T-helper 1 cell (primary cell): ENCODE data around the gene EBF3.

Experiments used
- DNase-seq, 5 donors: peaks; one replicate each; pipeline ENCODE4 v3.0.0-alpha.2; 2012 to 2020

Gene EBF3

DNA sequence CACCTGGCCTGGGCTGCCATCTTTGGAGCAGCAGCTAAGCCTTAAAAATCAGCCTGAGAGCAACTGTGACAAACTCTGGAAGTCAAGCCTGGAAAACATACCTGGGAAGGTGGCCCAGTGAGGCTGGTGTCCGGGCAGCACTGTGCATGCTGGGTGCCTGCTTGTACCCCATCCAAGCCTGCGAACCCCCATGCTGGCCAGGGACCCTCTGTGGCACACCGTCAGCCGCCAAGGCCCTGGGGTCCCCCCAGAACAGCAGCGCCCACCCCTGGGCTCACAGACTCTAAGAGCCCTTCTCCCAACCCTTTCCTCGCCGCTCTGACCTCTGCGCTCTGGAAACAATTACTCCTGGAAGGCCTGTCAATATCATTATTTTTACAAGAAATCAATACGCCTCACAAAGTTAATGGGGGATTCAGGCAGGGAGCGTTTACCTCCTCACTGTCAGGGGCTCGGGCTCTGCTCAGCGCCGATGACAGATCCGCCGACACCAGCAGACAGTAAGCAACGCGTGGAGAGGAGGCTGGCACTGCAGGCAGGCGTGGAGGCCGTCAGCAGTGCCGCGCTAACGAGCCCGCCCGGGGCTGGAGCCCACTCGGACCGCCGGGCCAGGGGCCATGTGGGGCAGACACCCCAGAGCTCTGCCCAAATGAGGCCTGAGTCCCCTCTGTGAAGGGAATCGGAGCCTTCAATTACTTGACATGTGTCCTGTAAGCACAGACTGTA lies 54.4 kb downstream of the EBF3 start:
- no peak for DNase-seq

DNA sequence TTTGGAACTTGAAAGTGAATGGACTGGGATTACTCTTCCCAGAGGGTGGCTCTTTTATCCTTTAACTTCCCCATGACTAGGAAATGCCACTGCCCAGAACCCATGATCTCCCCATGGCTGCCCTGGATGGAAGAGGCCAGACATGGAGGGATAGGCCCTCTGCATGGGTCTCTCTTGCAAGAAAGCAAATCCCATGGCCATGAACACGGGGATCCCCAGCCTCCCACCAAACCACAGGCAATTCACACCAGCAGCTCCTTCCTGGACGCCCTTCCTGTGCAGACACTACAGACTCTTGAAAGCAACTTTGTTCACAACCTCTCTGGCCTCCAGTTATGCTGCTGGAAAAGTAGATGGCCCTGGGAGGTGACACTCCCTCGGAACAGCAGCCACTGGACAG lies 55.0 kb downstream of the EBF3 start:
- DNase-seq = no peak

DNA sequence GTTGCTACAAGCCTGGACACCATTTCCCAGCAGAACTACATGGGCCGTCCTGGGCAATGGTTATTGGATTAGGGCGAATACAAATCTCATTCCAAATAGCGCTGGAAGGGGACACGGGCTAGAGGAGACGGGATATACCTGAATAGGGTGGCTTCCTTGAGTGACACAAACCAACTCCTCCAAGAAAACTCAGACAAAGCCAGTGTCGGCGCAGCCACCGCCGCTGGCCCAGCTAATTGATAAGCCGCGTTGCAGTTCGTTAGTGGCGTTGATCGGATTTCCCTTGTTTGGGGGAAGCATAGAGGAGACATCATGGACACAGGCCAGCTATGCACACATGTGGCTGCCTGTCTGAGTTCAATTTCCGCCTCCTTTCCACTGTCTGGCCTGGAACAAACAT lies 55.7 kb downstream of the EBF3 start:
- no peak for DNase-seq

DNA sequence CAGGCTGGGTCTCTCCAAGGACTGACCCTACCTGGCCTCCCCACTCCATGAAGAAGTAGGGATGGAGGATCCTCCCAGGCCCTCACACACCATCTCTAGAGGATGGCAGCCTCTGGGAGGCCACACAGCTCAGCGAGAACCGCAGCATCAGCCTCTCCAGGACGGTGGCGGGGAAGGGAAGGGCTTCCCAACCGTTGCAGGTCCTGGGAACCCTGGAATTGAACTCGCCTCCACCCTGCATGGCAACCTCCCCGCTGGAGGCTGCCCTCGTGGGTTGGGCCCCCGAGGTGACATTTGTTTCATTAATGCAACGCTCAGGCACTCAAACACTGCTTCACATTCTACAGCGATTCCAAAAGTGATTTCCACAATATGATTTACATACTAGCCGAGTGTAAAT lies 58.5 kb downstream of the EBF3 start:
- DNase-seq = no peak

DNA sequence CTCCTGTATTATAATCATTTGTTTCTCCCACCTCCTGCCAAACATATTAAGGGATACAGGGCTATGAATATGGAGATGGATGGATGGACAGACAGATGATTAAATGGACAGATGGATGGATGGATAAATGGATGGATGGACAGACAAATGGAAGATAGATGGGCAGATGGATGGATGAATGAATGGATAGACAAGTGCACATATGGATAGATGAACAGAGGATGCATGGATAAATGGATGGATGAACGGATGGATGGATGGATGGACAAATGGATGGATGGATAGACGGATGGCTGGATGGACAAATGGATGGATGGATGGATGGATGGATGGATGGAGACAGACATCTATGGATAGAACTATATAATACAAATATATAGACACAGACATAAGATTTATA lies 59.8 kb downstream of the EBF3 start:
- DNase-seq = no peak

DNA sequence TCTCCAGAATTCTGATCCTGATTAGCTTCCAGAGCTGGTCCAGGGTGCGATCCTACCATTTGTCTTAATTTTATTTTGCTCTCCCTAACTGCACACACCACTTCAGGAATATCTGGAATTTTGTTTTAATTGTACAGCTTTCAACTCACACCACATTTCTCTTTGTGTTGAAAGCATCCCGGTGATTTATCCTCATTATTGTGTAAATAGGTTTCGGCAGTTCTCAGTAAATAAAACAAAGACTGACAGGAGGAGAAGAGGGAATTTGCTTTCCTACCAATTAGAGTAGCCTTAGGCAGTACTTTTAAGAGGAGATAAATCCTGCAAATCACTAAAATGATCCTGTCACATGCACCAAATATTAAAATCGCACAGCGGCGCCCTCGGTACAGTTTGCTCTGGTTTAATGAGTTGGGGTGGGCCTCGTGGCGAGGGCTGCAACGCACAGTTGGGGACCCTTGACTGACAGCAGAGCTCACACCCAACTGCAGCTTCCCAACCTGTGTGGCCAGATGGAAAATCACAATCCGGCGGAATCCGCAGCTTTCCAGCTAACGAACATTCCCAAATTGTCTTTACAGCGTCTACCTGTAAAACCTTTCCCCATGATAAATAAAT lies 62.6 kb downstream of the EBF3 start:
- no peak for DNase-seq

DNA sequence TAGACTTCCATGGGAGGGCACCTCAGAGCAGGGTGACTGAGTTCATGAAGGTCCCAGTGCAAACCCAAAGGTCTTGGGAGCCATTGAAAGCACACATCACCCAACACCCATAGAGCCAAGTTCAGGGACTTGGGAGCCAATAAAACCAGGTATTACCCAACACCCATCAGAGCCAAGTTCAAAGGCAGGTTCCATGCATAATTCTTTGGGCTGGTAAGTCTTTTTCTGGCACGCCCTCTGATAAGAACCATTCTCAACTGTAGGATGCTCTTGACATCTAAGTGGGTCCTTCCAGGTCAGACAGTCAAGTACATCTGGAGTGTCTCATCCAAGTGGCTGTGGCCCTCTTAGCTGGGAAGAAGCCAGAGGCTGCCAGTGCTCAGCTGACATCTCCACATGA lies 63.2 kb downstream of the EBF3 start:
- DNase-seq = no peak

DNA sequence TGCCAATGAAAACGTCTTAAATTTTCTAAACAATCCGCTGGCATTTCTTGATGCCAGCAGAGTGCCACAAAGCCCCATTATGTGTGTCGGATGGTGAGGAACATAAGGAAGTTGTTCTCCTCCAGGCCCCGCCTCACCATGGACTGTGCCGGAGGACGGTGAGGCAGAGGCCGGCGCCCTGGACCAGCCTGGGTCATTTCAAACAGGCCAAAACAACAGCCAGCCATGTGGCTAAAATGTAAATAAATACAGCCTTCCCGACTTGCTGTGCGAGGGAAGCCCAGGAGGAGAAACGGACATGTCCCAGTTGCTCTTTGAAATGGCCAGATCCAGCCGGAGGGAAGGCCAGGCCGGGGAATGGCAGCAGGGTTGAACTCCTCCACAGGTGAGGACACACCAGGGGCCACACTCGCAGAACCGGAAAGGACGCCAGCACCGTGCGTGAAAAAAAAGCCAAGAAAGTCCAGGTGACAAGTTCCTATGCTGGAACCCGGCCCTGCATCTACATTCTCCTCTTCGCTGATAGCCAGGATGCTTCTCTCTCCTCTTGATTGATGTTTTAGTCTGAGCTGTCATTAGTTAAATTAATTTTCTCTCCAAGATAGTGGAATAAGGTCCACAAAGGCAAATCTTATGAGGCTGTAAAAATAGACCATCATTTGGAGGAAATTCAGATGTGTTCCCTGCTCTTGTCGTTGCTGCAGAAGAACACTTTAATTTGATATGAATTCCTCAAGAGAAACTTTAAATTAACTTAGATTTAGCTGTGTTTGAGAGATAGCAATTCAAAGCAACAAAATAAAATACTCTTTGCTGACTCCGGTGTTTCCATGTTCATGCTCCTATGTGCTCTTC lies 64.6 kb downstream of the EBF3 start:
- no peak for DNase-seq

DNA sequence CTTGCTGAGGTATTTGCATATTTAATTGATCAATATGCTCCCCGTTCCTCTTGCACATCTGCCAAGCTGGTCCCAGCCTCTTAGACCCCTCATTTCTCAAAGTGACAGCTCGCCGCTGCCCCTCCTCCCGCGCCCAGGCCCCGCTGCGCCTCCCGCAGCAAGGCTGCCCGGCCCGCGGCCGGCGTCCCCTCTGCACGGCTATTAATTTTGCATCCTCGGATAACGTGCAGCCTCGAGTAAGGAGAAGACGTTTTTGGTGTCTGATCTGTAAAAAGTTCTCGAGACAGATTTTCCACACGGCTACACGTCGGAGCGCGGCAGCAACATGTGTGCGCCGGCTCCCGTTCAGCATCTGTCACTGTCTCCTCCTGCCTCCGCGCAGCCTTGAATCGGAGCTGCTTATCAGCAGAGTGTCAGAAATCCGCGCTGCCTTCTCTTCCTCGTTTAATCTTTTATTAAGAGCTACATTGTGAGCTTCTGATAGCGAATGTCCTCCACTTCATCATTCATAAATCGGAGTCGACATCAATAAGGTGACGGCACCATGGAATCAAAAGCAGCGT lies 65.3 kb downstream of the EBF3 start:
- DNase-seq = no peak

DNA sequence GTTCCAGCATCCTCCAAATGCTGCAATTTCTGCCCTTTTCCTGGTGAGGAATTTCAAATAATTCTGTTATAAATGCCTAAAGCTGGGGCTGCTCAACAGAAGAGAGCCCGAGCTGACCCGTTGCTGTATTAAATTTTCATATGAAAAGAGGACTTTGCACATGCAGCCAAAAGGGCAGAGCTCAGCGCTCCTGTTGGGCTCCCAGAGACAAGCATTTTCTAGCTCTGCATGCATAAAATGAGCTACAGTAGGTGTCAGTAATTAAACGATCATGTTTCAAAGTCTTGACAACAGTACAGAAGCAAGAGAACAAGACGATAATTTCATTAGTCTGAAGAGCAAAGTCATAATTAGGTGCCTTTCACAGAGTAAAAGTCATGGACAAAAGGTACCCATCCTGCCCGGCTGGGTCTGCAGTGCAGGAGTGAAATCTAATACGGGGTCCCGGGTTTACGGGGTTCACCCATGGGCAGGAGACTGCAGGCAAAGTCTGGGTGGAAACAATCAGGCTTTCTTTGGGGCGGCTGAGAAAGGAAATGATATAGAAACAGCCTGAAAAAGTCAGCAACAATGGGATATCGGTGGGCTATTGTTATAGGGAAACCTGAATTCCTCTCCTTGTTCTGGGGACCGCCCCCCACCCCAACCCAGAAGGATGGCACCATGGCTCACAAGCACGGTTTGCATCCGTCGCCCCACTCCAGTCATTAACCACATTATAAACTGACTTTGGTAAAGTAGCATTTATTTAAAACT lies 66.0 kb downstream of the EBF3 start:
- no peak for DNase-seq

DNA sequence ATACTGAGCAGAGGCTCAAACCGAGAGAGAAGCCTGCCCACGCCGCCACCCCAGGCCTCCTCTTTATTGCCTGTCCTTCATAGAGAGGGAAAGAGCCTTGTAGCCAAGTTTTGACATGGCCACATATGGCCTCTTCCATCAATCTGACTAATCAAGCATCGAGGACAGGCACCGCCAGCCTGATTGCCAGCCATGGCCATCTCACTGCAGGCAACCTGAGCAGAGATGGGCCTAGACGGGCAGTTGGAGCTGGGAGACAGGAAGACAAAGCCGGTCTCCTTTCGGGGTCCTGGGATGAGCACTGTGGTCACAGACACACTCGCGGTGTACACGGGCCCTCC lies 67.2 kb downstream of the EBF3 start:
- no peak for DNase-seq

DNA sequence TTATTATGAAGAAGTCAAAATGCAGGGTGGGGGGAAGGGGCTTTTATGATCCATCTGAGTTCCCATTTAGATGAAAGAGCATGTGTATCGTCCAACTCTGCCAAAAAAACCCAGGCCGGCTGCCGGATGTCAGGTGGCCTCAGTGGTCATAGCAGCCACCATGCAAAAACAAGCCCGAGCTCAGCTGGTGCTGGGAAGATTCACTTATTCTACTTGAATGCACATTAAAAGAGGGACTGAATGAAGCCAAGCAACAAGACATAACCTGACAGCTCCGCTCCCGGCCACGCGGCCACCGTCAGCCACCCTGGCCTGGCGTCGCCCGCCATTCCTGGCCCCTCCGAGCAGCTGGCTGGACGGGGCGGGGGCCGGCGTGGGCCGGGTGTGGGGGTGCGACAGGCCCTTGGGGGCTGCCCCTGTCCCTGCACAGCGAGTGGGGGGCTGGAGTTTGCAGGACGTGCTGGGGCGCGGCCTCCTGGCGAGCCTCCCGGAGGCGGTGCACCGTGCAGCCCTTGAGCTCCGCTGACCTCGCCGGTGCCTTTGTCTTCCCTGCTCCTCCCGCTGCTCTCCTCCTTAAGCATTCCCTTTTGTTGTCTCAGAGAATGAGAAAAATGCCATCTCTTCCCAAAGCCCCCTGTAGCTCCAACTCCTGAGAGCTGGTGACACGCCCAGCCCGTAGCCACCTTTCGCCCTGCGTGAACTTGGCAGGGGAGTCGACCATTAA lies 67.8 kb downstream of the EBF3 start:
- DNase-seq = no peak

DNA sequence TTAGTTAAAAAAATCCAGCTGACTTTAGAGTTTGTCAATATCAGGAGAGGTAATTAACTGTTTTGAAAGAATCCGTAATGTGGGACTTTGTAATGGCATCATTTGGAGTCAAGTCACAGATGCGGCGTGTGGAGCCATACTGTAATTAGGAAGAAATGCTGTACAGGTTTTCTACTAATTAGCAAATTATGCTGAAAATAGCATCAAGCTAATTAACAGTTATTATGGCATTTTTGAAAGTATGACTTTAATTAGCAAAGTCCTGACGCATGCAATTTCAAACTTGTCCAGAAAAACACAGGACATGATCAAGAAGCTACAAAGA lies 68.3 kb downstream of the EBF3 start:
- DNase-seq = no peak

DNA sequence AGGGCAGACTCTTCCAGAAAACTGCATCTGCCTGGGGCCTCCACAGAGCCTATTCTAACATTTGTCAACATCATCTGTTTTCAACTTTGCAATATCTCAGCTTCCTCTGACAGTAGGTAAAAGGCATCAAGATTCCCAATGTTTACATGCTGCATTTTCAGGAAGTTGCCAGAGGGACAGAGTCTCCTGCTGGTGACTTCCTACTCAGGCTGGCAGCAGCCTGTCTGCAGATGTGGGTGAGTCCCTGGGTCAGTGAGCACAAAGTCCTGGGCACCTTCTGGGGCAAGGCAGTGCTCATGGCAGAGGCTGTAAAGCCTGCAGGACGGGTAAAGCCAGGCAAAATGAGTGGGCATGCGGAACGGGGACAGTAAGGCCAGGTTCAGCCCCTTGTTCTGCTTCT lies 69.4 kb downstream of the EBF3 start:
- DNase-seq = no peak

DNA sequence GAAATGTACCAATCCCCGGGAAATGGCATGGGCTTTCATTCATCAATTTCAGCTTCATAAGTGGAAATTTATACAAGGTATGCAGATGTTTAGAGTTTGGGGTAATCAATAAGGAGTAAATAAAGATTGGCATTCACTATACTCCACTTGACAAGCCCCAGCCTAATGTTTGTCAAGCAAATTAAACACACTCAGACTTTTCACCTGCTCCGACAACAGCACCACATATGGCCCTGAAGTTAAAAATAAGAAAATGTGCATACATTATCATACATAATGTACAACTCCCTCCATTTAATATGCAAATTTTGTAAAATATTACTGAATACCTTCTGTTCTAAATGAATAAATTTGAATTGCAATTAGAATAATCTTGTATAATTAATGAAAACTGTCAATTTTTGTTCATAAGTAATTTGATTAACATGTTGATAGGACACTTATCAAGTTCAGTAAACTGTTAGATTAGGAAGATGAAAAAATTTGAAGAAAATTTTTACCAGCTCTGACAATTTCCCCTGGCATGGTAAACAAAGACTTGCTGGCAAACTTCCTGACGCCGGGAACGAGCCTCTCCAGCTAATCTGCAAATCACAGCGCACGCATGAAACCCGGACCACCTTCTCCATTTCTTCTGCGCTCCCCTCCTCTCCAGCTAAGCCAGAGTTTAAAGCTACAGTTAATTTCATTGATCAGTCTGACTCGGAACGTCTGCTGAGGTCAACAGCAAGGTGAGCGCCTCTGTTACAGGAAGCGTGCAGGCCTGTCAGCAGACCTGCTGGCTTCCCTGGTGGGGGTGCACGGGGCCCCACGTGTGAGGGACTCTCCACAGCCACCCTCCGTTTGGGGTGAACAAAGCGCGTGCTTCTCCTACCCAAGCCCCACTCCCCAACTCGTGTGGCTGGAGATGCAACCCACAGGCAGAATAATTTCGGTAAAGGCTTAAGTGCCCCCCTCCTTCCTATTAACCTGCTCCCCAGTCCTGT lies 70.7 kb downstream of the EBF3 start:
- no peak for DNase-seq

DNA sequence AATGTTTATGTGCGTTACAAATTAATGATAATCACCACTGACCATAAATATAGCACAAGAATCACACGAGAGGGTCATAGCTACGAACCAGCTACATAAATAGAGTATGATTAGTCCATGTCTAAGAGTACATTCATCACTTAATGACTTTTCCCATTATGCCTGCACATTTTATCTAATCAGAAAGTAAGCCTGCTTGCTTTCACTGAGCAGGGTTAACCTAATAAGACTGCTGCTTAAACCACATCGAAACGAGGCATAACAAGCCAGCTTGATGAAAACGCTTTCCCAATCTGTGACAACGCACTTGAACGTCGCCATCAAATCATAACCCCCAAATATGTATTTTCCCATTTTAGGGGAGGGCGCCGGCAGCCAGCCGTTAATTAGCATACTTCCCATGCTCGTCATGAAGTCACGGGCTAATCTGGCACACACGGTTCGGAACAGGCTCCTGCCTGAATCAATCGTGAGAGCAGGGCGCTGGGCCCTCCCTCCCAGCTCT lies 71.5 kb downstream of the EBF3 start:
- no peak for DNase-seq

DNA sequence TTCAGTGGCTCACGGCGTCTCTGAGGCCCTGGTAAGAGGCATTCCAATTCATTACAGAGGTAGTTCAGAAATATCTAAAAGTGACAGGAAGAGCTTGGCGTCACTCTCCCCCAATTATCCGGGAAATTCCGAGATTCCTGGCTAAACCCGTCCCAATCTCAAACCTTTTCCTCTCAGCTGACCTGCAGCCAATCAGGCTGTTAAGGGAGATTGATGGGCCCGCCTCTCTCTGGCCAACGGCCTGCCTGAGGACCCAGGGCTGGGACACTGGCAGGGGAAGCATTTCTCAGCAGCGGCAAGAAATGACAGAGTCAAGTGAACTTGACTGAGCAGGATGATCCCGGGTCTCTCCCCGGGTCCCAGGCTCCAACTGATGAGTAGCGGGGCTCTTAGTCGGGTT lies 72.3 kb downstream of the EBF3 start:
- DNase-seq = no peak

DNA sequence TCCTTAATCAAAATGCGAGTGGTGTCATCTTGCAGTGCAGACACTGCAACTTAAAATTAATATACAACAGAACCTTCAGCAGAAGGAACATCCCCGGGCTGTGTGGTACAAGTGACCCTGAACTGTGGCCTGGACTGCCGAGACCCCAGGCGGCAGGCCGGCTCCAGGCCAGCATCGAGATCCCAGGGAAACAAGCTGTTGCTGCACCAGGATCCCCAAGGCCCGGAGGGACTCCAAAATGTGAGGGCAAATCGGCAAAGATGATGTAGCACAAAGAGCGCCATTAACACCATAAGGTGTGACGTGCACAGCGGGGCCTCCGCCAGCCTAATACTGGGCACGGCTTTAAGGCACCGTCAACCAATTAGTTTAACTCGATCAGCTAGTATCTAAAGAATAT lies 73.9 kb downstream of the EBF3 start:
- DNase-seq = no peak

DNA sequence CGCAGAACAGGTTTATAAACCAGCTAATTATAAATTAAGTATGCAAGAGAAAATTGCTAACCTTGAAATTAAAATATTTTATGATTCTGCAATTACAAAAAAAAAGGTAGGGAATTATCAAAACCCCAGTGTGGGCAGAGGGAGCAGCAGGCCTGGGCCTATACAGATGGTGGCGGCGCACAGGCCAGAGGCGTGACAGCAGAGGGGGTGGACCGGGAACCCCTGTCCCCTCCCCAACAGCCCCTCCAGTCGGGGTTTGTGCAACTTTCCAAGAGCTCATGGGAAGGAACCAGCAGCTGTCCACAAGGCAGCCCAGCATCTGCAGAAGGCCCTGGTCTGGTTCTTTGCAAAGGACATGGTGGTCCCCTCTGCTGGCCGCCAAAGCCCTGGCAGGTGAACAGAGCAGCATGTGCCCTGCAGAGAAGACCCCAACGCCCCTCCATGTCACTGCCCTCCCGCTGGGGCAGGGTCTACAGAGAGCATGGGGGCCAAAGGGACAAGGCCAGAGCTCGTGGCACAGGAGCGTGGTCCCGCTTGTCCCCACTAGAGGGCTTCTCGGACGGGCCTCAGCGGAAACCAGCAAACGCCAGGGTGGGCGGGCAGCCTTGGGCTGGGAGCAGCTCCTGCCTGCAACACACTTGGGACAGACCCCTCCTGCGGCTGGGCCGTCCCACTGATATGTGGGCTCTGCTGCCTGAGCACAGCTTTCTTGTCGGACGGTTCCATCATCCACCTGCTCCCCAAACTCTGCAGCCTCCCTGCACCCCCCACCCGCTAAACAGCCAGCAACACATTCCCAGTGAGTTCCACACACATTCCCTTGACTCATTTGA lies 75.1 kb downstream of the EBF3 start:
- peak in 2 of 5 donors; percentile 6 to 12 for DNase-seq
